T47D (cell line): Measurements from ENCODE around the gene ATL1.
A peak's percentile ranks its signal among the peaks of the same experiment; 100 is the strongest.
"Not testable (repeated sequence)": the region's sequence is repeated elsewhere in the genome, so short reads cannot be mapped to it uniquely, and the experiment has no call there.

Experiments used
- DNase-seq, 2 experiments: peaks; one replicate each; pipeline versions ENCODE4 v3.0.0 to v3.0.0-alpha.2; 2011 to 2012; ENCODE audit warnings: low read depth in 1 of 2, low spot score in 1 of 2
- JUND ChIP-seq: IDR thresholded peaks from 2 replicates; pipeline ENCODE4 v1.6.1; 2012; ENCODE audit warnings: low read depth
- in situ Hi-C: cut with HindIII; loops from 2 replicates; pipeline ENCODE4 v1.10.0; 2016; ENCODE audit warnings: low sequenced_read_pairs, low pct_unique_long_range_greater_than_20kb

The ATL1 gene

DNA sequence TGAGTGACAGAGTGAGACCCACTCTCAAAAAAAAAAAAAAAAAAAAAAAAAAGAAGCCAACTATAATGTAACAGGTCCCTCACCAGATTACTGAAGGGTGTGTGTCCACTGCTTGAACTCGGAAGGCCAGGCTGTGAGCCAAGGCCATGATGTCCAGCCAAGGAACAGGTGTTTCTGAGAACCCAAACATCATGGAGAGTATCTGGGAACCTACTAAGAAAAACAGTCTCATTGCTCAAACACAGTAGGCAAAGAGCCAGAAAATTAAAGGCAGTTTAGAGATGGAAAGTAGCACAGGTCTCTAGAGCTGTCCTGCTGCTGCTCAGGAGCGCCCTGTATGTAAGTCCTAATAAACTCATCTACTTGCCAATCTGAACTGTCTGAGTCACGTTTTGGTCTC is 15.0 kb upstream of the ATL1 start:
- TF ChIP-seq JUND = no peak
- in situ Hi-C loops = no loop called here
- no peak for DNase-seq

DNA sequence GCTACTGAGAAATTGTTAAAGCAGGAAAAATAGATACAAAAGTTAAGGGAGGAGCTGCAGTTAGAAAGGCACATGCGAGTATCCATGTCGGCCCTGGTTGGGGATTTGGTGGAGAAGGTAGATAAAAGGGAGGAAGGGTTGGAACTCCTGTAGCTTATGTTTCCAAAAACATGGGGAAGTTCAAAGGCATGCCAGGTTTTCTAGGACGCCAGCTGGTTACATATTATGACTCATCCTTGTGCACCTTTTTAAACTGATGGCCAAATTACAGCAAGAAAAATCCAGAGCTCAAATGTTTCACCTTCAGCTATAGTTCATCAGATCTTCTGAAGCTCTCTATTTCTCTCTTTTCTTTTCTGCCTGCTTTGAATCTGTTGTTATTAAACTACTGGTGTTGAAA is 14.3 kb upstream of the ATL1 start:
- peak in 1 of 2 experiments; percentile 30 for DNase-seq
- in situ Hi-C loops = no loop called here
- TF ChIP-seq JUND = no peak

DNA sequence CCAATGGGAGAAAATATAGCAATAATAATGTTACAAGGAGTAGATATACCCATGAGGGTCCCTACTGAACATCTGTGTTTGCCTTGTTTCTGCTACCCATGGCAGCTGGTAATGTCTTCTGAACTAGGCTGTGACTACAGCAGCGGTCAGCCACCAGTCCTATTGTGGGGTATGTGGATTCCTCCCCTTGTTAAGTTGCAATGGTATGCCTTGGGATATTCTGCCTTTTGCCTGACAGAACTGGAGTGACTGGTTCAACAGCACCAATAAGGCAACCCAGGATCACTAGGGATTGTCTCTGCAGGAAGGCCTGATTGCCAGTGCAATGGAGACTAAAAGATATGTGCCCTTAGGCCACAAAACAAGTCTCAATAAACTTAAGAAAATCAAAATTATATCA is 9.7 kb upstream of the ATL1 start:
- in situ Hi-C loops = no loop called here

DNA sequence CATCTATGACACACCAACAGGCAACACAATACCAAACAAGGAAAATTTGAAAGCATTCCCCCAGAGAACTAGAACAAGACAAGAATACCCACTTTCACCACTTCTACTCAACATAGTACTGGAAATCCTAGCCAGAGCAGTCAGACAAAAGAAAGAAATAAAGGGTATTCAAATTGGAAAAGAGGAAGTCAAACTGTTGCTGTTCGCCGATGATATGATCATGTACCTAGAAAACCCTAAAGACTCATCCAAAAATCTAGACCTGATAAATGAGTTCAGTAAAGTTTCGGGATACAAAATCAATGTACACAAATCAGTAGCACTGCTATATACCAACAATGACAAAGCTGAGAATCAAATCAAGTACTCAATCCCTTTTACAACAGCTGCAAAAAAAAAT is 8.1 kb upstream of the ATL1 start:
- no peak for DNase-seq
- TF ChIP-seq JUND = no peak
- in situ Hi-C loops = no loop called here

More for the DNA sequence above, 9.7 kb upstream of the ATL1 start:
- no peak for TF ChIP-seq JUND
- peak in 1 of 2 experiments; percentile 61 for DNase-seq

DNA sequence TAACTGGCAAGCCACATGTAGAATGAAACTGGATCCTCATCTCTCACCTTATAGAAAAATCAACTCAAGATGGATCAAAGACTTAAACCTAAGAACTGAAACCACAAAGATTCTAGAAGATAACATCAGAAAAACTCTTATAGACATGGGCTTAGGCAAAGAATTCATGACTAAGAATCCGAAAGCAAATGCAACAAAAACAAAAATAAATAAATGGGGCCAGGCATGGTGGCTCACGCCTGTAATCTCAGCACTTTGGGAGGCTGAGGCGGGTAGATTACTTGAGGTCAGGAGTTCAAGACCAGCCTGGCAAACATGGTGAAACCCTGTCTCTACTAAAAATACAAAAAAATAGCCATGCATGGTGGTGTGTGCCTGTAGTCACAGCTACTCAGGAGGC is 7.1 kb upstream of the ATL1 start:
- DNase-seq, in situ Hi-C loops: not testable (repeated sequence)

DNA sequence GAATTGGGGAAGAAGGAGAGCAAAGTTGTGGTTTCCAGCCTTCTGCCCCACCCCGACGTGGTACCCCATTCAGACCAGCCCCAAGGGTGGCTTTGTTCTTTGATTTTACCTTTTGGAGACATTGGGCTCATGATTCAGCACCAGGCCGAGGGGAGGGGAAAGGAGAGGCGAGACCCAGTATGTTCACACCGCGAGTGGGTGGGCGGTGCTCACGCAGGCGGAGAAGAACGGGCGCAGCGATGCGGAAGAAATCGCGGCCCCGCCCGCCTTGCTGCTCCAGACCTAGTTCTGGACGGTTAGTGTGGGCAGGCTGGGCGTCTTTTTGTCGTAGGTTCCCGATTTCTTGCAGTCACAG is 963 bp downstream of the ATL1 start:
- in situ Hi-C loops = no loop called here
- DNase-seq = peak in 1 of 2 experiments; percentile 13
- no peak for TF ChIP-seq JUND

DNA sequence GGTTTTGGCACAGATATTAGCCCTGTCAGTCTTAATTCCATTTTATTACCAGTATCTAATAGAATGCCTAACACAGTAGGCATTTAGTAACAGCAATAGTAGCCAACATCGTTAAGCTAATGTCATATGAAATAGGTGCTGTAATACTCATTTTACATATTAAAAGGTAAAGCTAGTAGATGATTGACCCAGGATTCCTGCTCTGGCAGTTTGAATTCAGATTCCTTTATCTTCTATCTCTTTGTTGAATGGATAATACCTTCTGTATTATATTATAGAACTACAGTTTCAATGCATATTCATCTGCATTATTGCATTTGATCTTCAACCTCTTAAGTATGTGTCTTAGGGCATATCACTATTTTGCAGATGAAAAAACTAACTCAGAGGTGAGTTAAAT is 2.9 kb downstream of the ATL1 start:
- TF ChIP-seq JUND = no peak
- in situ Hi-C loops = no loop called here
- DNase-seq = no peak

DNA sequence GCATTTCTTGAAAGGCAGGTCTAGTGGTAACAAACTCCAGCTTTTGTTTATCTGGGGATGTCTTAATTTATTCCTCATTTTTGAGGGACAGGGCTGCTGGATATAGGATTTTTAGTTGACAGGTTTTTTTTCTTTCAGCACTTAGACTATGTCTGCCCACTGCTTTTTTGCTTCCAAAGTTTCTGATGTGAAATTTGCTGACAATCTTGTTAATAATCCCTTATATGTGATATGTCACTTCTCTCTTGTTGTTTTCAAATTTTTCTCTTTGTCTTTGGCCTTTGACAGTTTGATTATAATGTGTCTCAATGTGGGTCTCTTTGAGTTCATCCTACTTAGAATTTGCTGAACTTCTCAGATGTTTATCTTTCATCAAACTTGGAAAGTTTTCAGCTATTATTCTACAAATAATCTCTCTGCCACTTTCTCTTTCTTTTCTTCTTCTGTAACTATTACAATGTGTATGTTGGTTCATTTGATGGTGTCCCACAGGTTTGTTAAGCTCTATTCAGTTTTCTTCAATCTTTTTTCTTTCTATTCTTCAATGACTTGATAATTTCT is 9.8 kb downstream of the ATL1 start:
- in situ Hi-C loops = no loop called here
- DNase-seq = no peak

DNA sequence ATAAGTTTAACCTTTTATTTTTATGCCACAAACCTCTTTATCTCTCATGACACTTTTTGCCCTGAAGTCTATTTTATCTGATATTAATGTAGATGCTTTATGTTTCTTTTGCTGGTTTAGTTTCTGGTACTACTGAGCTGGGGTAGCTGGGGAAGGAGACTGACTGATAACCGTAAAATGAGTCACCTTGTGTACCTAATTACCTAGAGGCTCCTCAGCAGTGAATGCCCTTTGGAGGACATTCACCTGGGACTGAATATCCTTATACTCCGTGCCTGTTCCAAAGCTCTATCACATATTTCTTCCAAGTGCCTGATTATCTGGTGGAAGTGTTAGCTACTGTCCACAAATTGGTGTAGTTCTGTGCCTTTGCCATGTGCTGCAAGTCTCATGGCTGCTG is 13.9 kb downstream of the ATL1 start:
- in situ Hi-C loops = no loop called here
- no peak for TF ChIP-seq JUND
- no peak for DNase-seq

More for the DNA sequence above, 9.8 kb downstream of the ATL1 start:
- no peak for TF ChIP-seq JUND

DNA sequence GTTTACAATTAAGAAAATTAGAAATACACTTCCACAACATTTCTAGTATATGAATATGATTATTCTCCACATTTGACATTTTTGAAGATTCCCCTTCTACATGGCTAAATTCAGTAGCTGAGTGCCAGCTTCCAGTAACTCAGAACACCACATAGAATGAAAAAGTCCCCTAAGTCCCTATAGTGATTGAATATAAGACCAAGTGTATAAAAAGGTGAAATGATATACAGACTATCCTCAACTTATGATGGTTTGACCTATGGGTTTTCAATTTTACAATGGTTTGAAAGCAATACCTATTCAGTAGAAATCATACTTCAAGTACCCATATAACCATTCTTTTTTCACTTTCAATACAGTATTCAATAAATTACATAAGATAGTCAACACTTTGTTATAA is 15.8 kb downstream of the ATL1 start:
- no peak for TF ChIP-seq JUND
- no peak for DNase-seq
- in situ Hi-C loops = no loop called here

DNA sequence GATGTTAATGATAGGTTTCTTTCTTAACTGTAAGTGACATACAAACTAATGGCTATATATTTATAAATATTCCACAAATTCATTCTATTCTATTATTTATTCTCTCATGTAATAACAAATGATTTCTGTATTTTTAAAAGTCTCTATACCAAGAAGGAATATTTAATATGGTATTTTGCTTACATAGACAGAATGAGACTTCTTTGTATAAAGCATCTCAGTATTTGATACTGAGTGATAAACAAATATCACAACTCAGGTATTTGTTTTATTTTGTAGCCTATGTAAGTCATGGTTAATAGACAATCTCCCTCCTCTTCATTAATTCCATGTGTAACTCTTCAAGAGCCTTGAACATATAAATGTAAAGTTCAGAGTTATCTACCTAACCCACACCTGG is 18.0 kb downstream of the ATL1 start:
- TF ChIP-seq JUND = no peak
- no peak for DNase-seq
- in situ Hi-C loops = no loop called here

DNA sequence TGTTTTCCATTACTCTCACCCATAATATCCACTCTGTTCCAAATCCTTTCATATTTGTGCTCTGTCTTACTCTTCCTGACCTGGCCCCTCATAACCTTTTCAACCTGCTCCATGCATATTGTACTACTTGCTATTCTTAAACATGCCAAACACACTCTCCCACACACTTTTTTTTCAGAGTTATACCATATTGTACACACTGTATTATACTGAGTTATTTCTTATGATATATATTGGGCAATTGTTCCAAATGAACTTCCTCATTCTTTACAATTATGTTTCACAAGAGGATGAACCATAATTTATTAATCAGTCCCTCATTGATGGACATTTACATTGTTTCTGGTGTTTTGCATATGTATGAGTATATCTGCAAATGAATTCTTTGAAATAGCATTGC is 18.5 kb downstream of the ATL1 start:
- in situ Hi-C loops = no loop called here
- no peak for TF ChIP-seq JUND
- no peak for DNase-seq

DNA sequence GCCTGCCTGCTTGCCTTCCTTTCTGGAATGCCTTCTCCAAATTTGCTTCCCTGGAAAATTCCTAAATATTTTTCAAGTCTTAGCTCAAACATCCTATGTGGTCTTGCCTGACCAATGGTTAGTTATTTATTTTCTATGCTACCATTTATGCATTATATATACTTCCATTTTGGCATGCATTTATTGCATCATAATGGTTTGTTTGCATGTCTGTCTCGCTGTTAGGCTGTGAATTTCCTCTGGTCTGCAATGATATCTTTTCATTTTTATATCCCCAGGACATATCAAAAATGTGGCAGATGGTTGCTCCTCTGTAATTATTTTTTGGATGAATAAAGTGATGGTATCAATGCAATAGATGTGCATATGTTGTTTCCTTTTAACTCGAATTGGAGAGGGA is 30.5 kb downstream of the ATL1 start:
- in situ Hi-C loops = no loop called here
- DNase-seq = no peak
- no peak for TF ChIP-seq JUND

DNA sequence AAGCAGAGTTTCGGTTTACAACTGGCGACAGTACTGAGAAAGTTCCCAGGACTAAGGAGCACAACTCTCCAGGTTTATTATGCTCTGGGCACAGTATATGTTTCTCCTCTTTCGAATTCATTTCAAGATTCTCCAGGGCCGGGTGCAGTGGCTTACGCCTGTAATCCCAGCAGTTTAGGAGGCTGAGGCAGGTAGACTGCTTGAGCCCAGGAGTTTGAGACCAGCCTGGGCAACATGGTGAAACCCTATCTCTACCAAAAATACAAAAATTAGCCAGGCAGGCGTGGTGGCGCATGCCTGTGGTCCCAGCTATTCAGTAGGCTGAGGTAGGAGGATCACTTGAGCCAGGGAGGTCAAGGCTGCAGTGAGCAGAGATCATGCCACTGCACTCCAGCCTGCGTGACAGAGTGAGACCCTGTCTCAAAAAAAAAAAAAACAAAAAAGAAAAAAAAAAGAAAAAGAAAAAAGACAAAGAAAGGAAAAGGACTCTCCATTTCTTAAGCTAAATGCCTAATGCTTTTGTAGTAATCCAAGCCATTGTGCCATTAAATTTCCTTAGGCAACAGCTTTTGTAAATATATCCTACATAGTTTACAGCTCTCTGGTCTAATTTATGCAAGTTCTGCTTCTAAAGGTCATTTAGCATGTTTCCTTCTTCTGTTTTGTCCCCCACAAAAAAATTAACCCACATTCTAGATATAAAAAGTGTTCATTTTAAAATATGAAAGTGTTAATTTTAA is 34.8 kb downstream of the ATL1 start:
- DNase-seq = no peak
- in situ Hi-C loops = no loop called here
- no peak for TF ChIP-seq JUND
